Cerebellar cortex (tissue), 1 donor: ENCODE results near the gene HOXA10.
A peak's percentile ranks its signal among the peaks of the same experiment; 100 is the strongest.

Source experiments
- DNase-seq: peaks from one replicate; pipeline ENCODE4 v3.0.0-alpha.2; 2015; ENCODE audit warnings: low spot score

The HOXA10 gene

GRCh38 chr7:27189997-27190748 lies 16.1 kb upstream of the HOXA10 start:
- no peak for DNase-seq

- DNase-seq, result no peak
Measured at GRCh38 chr7:27189295-27189996, 15.3 kb upstream of the HOXA10 start.

DNA sequence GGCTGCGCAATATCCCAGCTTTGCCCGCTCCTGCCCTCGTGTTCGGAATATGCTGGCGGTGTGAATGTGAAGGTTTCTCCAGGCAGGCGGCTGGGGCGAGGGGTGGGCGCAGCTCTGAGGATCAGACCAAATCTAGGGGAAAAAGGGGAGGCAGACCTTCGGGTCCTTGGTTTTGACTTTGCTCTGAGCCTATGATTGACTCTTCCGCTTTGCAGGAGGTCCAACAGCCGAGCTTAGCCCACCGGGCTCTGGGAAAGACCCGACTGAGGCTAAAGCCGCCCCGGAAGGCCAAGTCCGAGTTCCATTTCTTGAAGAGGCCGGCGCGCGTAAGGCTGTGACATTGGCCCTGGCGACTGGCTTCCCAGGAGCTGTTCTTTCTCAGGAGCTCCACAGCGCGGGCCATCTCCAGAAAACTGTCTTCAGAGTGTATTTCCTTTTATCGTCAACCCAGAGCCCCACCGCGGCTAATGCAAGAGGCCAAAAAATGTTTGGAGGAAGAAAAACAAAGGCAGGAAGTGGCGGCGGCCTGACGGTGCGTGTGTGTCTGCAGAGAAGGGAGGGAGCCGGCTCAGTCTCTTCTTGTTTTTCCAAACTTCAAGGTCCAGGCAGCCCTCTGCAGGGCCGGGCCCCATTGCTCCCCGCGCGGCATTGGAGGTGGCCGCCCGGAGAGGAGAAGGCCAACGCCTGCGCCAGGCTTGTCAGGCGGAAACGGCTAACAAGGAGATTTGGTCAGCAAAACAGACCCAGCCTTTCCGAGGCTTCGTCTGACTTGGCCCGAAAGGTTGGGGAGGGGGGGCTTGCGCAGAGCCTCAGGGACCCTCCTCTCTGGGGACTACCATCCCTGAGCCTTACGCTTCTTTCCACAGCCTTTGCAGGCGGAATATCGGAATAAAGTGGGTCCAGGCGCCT lies 14.5 kb upstream of the HOXA10 start:
- no peak for DNase-seq

GRCh38 chr7:27187475-27188385 lies 13.6 kb upstream of the HOXA10 start:
- DNase-seq, result no peak

GRCh38 chr7:27186668-27187474 lies 12.8 kb upstream of the HOXA10 start:
- no peak for DNase-seq

GRCh38 chr7:27185854-27186667 lies 11.9 kb upstream of the HOXA10 start:
- no peak for DNase-seq

DNA sequence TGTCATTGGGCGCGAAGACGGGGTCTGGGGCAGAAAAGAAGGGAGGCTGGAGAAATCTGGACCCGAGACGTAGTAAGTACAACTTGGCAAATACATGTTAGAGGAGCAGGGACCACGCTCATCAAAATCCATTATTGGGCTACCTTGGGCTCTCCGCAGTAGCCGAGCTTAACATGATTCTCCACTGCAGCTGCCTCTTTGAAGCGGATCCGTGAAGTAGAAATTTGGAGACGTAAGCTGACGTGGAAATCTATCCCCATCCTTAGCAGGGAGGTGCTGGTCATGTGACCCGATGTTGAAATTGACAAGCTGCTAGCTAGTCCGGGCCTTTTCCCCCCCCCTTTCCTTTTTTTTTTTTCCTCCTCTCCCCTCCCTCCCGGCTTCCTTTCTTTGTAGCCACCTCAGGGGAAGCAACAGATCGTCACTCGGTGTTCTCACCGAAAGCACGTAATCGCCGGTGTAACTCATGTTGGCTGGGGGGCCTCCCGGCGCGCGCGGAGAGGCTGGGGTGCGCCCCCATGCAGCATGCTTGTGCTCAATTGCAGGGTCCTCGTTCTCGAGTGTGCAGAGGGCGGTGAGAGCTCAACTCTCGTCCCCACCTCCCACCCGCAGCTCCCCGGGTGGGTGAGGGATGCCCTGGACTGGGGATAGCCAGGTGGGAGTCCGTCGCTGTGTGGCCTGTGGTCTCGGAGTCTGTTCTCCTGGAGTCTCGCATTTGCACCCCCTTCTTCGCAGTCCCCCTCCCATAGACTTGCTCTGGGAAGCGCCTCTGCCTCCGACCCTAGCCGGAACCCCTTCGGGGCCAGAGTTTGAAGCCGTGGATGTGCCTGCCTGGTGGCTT lies 11.1 kb upstream of the HOXA10 start, which contains the start of gene HOXA11:
Gene HOXA11 (minus strand): TSS at position 220 of the 841 bp plus-strand sequence. CDS start 88 bp downstream, at position 132.
- DNase-seq, result no peak

DNA sequence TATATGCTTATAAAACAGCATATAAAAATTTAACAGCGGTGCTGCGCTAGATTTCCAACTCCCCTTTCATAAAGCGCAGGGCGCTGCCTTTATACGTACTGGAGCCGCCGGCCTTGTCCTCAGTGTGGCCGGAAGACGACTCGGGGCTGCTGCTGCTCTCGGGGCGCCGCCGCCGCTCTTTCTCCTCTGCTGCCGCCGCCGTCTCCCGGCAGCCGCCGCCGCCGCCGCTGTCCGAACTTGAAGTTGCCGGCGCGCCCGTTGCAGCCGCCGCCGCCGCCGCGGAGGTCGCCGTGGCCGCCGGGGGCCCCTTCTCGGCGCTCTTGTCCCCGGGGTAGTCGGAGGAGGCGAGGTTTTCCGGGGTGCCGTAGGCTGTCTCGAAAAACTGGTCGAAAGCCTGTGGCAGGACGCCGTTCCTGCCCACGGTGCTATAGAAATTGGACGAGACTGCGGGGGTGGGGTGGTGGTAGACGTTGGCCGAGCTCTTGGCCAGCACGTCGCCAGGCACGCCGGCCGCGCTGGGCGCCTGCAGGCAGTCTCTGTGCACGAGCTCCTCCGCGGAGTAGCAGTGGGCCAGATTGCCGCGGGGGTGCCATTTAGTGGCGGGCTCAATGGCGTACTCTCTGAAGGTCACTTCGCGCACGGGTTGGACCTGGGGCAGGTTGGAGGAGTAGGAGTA lies 10.4 kb upstream of the HOXA10 start:
- no peak for DNase-seq

GRCh38 chr7:27183682-27184336 lies 9.7 kb upstream of the HOXA10 start:
- no peak for DNase-seq

- DNase-seq, result no peak
Measured at GRCh38 chr7:27182861-27183681, 9.0 kb upstream of the HOXA10 start.

DNA sequence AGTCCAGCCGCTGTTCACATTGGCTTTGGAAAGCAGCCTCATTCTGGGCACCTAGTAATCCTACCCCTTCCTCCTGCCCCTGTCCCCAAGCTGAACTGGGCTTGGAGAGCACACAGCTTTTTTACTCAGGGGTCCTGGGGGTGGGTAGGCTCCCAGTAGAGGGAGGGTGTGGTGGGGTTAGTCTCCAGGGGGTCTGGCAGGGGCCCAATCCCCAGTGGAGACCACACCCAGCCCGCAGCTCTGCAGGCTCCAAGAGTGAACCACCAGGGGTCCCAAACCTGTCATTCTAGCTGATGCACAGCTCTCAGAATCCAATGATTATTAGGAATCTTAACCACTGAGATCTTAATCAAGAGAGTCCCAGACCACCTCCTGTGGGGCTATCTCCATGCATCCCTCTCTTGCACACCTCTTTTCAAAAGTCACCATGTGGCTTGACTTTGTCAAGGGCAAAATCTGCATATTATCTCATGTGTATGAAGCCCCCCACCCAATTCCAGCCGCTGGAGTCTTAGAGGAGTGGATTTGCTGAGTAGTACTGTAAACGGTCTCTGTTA lies 8.2 kb upstream of the HOXA10 start:
- no peak for DNase-seq

- DNase-seq, result no peak
Measured at GRCh38 chr7:27181795-27182275, 7.7 kb upstream of the HOXA10 start.

DNA sequence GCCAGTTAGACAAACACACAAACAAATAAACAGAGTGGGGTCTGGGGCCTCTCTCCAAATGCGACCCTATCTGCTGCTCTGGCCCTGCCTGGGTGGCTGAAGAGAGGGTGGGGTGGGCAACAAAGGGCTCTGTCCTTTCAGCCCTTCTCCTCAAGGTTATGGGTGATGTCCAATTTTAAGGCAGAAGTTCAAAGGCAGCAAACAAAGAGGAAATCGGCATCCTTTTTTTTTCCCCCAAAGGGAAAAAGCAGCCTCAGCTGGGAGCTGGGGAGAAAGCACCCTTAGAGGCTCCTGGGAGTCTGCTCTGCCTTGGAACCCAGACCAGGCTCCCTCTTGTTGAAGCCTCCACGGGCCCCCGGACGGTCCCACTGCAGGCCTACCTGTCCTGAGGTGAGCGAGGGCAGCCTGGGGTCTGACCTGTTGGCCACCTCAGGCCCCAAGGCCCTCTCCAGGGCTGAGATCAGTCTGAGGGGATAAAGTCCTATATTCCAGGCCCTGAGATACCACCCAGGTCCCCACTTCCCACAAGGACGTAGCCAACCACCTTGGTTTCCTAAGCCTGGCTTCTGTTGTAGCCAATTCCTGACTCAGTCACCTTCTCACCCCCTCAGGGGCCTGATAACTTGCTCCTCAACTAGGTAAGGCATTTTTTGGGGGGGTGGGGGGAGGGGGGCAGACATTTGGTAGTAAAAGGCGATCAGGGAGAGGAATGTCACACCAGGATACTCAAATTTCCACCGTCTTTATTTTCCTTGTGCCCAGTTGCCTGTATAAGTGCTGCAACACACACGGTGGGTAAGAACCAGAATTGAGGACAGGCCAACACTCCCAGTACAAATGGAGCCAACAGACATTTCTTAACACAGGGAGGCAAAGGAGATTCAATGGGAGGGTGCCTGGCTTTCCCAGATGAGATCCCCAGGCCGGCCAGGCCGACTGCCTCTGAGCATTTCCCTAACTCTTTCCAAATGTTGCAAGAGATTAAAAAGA lies 6.6 kb upstream of the HOXA10 start:
- no peak for DNase-seq

- DNase-seq, result peak; percentile 63
Measured at GRCh38 chr7:27179503-27180430, 5.6 kb upstream of the HOXA10 start.
